Thoracic aorta (tissue), 2 donors: ENCODE results near the gene WDR20. TPM values are rescaled to one million over a fixed set of nuclear protein-coding genes. Genes with fewer than 3 reads are reported as not detected.
"Not testable (repeated sequence)": the region's sequence is repeated elsewhere in the genome, so short reads cannot be mapped to it uniquely, and the experiment has no call there.

Experiments used
- ATAC-seq: fragments of 150-250 bp; one replicate; pipeline ENCODE4 v1.8.0; 2017; ENCODE audit warnings: low read depth; ENCODE audit not compliant: insufficient number of reproducible peaks, low FRiP score
- DNase-seq: peaks from one replicate; pipeline ENCODE4 v3.0.0-alpha.2; 2020; ENCODE audit warnings: low spot score
- H3K27ac ChIP-seq, 2 donors: fragments of 200-600 bp; sonication (generic); 1 replicate in 1 of 2; 2 replicates in 1 of 2; pipeline ENCODE4 v1.5.1; 2016; ENCODE audit warnings: mild to moderate bottlenecking in 2 of 2, moderate library complexity in 2 of 2
- H3K27me3 ChIP-seq: fragments of 200-600 bp; sonication (generic); replicated peaks from 2 replicates; pipeline ENCODE4 v1.6.0; 2016; ENCODE audit warnings: mild to moderate bottlenecking; ENCODE audit not compliant: insufficient read depth
- H3K36me3 ChIP-seq: fragments of 200-600 bp; sonication (generic); one replicate; pipeline ENCODE4 v1.5.1; 2016
- H3K4me1 ChIP-seq, 2 donors: fragments of 200-600 bp; sonication (generic); 1 replicate in 1 of 2; 2 replicates in 1 of 2; pipeline versions ENCODE4 v1.5.1 to v1.6.0; 2016; ENCODE audit warnings: low read depth in 2 of 2, mild to moderate bottlenecking in 1 of 2; ENCODE audit not compliant: control insufficient read depth in 1 of 2
- H3K4me3 ChIP-seq: fragments of 200-600 bp; sonication (generic); 2 replicates; pipeline ENCODE4 v1.5.1; 2016; ENCODE audit warnings: mild to moderate bottlenecking
- H3K9me3 ChIP-seq: fragments of 200-600 bp; sonication (generic); 2 replicates; pipeline ENCODE4 v1.5.1; 2016
- total RNA-seq, 2 donors: library from RNA; depleted of rRNA; stranded (reverse); fragments of >200 nt; gene quantifications; one replicate each; pipeline versions ENCODE4 v1.1.0 to v1.2.3, GENCODE V29; 2016
- TF ChIP-seq, protein P1 (sequence below): fragments of 200-600 bp; sonication (generic); IDR thresholded peaks from one replicate; pipeline ENCODE4 v1.5.1; 2019; ENCODE audit warnings: antibody characterized with exemption

WDR20 gene
- total RNA-seq, 2 donors from 2014 or later, result 11.0 to 30.0 TPM

DNA sequence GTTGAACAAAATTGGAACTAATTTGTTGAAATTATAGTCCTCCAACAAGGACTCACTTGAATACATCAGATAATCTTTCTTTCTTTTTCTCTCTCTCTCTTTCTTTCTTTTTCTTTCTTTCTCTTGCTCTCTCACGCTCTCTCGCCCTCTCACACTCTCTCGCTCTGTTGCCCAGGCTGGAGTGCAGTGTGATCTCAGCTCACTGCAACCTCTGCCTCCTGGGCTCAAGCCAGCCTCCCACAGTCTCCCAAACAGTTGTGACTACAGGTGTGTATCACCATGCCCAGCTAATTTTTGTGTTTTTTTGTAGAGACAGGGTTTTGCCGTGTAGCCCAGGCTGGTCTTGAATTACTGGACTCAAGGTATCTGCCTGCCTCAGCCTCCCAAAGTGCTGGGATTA lies 22.8 kb downstream of the WDR20 start:
- H3K27me3 ChIP-seq, result no peaks in the 10 kb centered on the region
- TF ChIP-seq, protein P1, sequence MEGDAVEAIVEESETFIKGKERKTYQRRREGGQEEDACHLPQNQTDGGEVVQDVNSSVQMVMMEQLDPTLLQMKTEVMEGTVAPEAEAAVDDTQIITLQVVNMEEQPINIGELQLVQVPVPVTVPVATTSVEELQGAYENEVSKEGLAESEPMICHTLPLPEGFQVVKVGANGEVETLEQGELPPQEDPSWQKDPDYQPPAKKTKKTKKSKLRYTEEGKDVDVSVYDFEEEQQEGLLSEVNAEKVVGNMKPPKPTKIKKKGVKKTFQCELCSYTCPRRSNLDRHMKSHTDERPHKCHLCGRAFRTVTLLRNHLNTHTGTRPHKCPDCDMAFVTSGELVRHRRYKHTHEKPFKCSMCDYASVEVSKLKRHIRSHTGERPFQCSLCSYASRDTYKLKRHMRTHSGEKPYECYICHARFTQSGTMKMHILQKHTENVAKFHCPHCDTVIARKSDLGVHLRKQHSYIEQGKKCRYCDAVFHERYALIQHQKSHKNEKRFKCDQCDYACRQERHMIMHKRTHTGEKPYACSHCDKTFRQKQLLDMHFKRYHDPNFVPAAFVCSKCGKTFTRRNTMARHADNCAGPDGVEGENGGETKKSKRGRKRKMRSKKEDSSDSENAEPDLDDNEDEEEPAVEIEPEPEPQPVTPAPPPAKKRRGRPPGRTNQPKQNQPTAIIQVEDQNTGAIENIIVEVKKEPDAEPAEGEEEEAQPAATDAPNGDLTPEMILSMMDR, result no peak
- H3K27ac ChIP-seq, result no peak overlapping the region
- DNase-seq (no peak), ATAC-seq (no peak)
- H3K4me3 ChIP-seq, result no peak overlapping the region
- no peaks in the 10 kb centered on the region for H3K36me3 ChIP-seq
- no peaks in the 10 kb centered on the region for H3K4me1 ChIP-seq
- H3K9me3 ChIP-seq, result no peaks in the 10 kb centered on the region

DNA sequence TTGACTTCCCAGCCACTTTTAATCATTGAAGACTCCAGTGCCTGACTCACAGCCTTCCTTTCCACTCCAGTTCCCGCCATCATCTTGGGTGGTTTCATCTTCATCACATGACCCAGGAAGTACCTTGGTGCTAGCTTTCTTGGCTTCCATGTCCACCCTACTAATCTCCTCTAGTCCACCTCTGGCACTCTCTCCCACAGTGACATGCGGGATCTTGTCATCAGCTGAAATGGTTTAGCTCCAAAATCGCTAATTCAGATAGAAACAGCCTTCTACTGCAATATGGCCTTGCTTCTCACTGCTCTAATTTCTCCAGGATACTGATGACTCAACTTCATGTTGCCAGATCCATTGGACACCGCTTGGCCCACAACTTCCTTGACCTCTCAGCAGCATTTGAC lies 24.5 kb downstream of the WDR20 start:
- TF ChIP-seq, protein P1, result no peak
- no peak for ATAC-seq
- no peak overlapping the region for H3K27ac ChIP-seq

DNA sequence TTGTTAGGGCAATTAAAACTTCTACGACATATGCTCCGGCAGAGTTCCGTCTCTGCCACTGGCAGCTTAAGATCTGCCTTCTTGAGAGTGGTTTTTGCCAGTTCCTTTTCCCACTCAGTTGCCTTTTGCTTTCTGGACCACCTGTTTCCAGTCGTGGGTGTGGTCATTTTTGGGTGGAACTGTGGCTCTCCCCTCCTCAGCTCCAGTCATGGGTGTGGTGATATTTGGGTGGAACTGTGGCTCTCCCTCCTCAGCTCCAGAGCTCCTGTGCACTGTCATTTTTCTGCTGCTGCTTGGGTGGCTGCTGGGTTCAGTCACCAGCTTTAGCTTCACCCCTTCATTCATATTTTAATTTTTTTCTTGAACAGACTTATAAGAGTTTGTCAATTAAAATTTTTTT lies 25.3 kb downstream of the WDR20 start:
- no peak overlapping the region for H3K4me3 ChIP-seq
- no peak for DNase-seq
- TF ChIP-seq, protein P1, result no peak
- H3K9me3 ChIP-seq, result no peaks in the 10 kb centered on the region
- no peaks in the 10 kb centered on the region for H3K36me3 ChIP-seq
- no peaks in the 10 kb centered on the region for H3K27me3 ChIP-seq
- H3K4me1 ChIP-seq, result peaks cover 2 to 5% of the 10 kb centered on the region in 2 donors
- H3K27ac ChIP-seq, result no peak overlapping the region
- no peak for ATAC-seq

More for the DNA sequence above, 24.5 kb downstream of the WDR20 start:
- H3K27me3 ChIP-seq, result no peaks in the 10 kb centered on the region
- no peak for DNase-seq
- peaks cover 2 to 5% of the 10 kb centered on the region in 2 donors for H3K4me1 ChIP-seq
- H3K4me3 ChIP-seq, result no peak overlapping the region
- no peaks in the 10 kb centered on the region for H3K36me3 ChIP-seq
- H3K9me3 ChIP-seq, result no peaks in the 10 kb centered on the region

DNA sequence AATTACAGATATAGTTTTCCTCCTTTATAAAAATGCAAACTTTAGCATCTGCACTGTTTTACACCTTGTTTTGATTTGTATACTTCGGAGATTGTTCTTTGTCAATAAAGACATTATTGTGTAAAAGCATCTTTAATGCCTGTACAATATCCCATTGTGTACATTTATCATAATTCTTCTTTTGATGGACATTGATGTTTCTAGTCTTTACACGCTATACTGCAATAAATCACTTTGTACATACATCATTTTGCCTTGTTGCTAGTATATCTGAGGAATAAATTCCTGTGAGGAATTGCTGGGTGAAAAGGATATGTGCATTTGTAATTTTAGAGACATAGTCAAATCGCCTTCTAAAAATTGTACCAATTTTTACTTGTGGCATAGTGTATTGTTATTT lies 30.4 kb downstream of the WDR20 start:
- H3K36me3 ChIP-seq, result no peaks in the 10 kb centered on the region
- TF ChIP-seq, protein P1, result no peak
- H3K27ac ChIP-seq, result no peak overlapping the region
- ATAC-seq (no peak), DNase-seq (no peak)
- H3K27me3 ChIP-seq, result no peaks in the 10 kb centered on the region
- no peaks in the 10 kb centered on the region for H3K9me3 ChIP-seq
- no peak overlapping the region for H3K4me3 ChIP-seq
- peaks cover 2 to 5% of the 10 kb centered on the region in 2 donors for H3K4me1 ChIP-seq

DNA sequence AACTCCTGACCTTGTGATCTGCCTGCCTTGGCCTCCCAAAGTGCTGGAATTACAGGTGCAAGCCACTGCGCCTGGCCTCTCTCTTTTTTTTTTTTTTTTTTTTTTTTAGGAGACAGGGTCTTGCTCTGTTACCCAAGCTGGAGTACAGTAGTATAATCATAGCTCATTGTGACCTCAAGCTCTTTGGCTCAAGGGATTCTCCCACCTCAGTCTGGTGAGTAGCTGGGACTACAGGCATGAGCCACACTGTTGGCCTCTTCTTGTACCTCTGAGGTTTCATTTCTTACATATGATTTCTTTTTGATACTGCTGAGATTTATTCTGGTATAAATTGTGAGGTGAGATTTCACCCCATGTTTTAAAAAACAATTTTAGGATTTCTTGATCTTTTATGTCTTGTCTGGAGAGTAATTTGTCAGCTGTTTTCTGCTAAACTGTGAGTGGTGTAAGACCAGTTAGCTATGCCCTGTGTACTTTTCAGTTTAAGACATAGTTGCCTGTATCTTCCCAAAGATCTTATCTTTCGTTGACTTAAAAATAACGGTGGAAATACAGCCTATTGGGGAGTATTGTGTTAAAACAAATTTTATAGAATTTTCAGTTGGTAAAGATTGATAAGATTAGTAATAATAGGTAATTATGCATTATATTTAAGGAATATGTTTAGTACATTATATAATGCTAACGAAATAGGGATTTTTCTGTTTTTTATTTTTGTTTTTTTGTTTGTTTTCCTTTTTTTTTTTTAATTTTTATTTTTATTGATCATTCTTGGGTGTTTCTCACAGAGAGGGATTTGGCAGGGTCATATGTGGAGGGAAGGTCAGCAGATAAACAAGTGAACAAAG lies 31.7 kb downstream of the WDR20 start:
- Histone ChIP-seq H3K9me3 (no peaks in the 10 kb centered on the region), H3K36me3 (no peaks in the 10 kb centered on the region), H3K4me3 (no peak overlapping the region), H3K27me3 (no peaks in the 10 kb centered on the region), H3K4me1 (peaks cover 2 to 5% of the 10 kb centered on the region in 2 donors), H3K27ac (no peak overlapping the region)
- DNase-seq, result no peak
- TF ChIP-seq, protein P1, result no peak
- no peak for ATAC-seq

DNA sequence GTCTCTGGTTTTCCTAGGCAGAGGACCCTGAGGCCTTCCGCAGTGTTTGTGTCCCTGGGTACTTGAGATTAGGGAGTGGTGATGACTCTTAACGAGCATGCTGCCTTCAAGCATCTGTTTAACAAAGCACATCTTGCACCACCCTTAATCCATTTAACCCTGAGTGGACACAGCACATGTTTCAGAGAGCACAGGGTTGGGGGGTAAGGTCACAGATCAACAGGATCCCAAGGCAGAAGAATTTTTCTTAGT lies 32.2 kb downstream of the WDR20 start:
- ATAC-seq, H3K4me1 ChIP-seq, H3K9me3 ChIP-seq, H3K27me3 ChIP-seq, H3K36me3 ChIP-seq, H3K27ac ChIP-seq, H3K4me3 ChIP-seq, DNase-seq: not testable (repeated sequence)

DNA sequence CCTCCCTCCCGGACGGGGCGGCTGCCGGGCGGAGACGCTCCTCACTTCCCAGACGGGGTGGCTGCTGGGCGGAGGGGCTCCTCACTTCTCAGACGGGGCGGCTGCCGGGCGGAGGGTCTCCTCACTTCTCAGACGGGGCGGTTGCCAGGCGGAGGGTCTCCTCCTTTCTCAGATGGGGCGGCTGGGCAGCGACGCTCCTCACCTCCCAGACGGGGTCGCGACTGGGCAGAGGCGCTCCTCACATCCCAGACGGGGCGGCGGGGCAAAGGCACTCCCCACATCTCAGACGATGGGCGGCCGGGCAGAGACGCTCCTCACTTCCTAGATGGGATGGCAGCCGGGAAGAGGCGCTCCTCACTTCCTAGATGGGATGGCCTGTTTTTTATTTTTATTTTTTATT lies 33.0 kb downstream of the WDR20 start:
- H3K4me1 ChIP-seq, H3K27ac ChIP-seq, DNase-seq, H3K4me3 ChIP-seq, ATAC-seq, H3K27me3 ChIP-seq, H3K9me3 ChIP-seq, H3K36me3 ChIP-seq: not testable (repeated sequence)
